Cardiac muscle cell (in vitro differentiated cells and primary cell): ENCODE data around the gene CHST13. TPM values are rescaled to one million over a fixed set of nuclear protein-coding genes. Genes with fewer than 3 reads are reported as not detected.

Experiments
- DNase-seq, 2 donors: peaks; one replicate each; pipeline versions ENCODE4 v3.0.0 to v3.0.0-alpha.2; 2010 to 2017; ENCODE audit warnings: low read depth in 1 of 2, low spot score in 1 of 2
- H3K27ac ChIP-seq: fragments of 200-600 bp; sonication (generic); 2 replicates; pipeline ENCODE4 v1.5.1; 2016
- H3K27me3 ChIP-seq: fragments of 200-600 bp; sonication (generic); 2 replicates; pipeline ENCODE4 v1.6.0; 2016; ENCODE audit warnings: control low read depth
- H3K36me3 ChIP-seq: fragments of 200-600 bp; sonication (generic); 2 replicates; pipeline ENCODE4 v1.5.1; 2016; ENCODE audit warnings: control low read depth
- H3K4me1 ChIP-seq: fragments of 200-600 bp; sonication (generic); 2 replicates; pipeline ENCODE4 v1.8.1; 2017; ENCODE audit warnings: low read depth, mild to moderate bottlenecking, mixed run types
- H3K4me3 ChIP-seq: fragments of 200-600 bp; sonication (generic); 2 replicates; pipeline ENCODE4 v1.5.1; 2016; ENCODE audit warnings: mild to moderate bottlenecking
- H3K9me3 ChIP-seq: fragments of 200-600 bp; sonication (generic); 2 replicates; pipeline ENCODE4 v1.5.1; 2017; ENCODE audit warnings: low read depth, mild to moderate bottlenecking, control low read depth
- polyA plus RNA-seq: library from polyadenylated mRNA; unstranded; fragments of >200 nt; fragmentation: Nextera tagmentation; extraction: Ambion mirVana; gene quantifications from 2 replicates; pipeline ENCODE4 v1.2.1, GENCODE V29; 2016
- total RNA-seq: library from RNA; depleted of rRNA; stranded (reverse); fragments of >200 nt; gene quantifications from 2 replicates; pipeline ENCODE4 v1.2.3, GENCODE V29; 2016
- TF ChIP-seq, protein P1 (sequence below): IDR thresholded peaks from 2 replicates; pipeline ENCODE4 v1.5.1; 2012; ENCODE audit warnings: low read depth, mild to moderate bottlenecking, low read length

The CHST13 gene, protein sequence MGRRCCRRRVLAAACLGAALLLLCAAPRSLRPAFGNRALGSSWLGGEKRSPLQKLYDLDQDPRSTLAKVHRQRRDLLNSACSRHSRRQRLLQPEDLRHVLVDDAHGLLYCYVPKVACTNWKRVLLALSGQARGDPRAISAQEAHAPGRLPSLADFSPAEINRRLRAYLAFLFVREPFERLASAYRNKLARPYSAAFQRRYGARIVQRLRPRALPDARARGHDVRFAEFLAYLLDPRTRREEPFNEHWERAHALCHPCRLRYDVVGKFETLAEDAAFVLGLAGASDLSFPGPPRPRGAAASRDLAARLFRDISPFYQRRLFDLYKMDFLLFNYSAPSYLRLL
- total RNA-seq (0.67 and 0.89 TPM in 2 replicates), polyA plus RNA-seq (1.8 and 1.9 TPM in 2 replicates)

DNA sequence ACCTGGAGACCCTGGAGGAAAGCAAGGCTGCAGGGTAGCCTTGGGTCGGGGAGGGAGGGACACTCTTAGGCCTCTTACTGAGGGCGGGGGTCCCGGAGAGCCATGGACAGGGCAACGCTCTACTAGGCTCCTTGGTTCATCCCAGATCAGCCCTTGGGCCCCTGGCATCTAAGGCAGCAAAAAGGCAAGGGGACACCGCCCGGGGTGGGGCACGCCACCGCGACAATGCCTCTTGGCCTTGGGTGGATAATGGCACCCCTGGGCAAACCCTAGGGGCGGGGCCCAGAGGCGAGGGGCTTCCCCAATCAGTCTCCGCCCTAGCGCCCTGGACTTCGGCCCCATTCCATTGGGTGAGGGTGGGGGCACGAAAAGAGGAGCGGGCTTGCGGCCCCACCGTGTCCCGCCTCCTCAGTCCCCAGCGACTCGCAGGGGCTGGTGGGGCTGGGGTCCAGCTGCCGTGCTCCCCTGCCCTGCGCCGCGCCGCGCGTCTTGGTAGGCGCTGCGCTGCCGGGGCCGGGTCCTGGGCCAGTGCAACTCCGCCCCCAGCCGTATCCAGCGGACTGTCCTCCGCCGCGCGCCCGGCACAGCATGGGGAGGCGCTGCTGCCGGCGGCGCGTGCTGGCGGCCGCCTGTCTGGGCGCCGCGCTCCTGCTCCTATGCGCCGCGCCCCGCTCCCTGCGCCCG is at the start of gene CHST13:
Gene CHST13 (plus strand): TSS at position 411 of the 684 bp plus-strand sequence. CDS start 178 bp downstream, at position 589.
- Histone ChIP-seq H3K27me3 (peaks cover 32% of the 10 kb centered on the region), H3K36me3 (no peaks in the 10 kb centered on the region), H3K9me3 (no peaks in the 10 kb centered on the region), H3K27ac (no peak within 1 kb of the TSS), H3K4me1 (no peaks in the 10 kb centered on the region), H3K4me3 (peak within 1 kb of the TSS; percentile 39)
- TF ChIP-seq, protein P1, sequence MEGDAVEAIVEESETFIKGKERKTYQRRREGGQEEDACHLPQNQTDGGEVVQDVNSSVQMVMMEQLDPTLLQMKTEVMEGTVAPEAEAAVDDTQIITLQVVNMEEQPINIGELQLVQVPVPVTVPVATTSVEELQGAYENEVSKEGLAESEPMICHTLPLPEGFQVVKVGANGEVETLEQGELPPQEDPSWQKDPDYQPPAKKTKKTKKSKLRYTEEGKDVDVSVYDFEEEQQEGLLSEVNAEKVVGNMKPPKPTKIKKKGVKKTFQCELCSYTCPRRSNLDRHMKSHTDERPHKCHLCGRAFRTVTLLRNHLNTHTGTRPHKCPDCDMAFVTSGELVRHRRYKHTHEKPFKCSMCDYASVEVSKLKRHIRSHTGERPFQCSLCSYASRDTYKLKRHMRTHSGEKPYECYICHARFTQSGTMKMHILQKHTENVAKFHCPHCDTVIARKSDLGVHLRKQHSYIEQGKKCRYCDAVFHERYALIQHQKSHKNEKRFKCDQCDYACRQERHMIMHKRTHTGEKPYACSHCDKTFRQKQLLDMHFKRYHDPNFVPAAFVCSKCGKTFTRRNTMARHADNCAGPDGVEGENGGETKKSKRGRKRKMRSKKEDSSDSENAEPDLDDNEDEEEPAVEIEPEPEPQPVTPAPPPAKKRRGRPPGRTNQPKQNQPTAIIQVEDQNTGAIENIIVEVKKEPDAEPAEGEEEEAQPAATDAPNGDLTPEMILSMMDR, result no peak
- peak; percentile 57 to 89 for DNase-seq

DNA sequence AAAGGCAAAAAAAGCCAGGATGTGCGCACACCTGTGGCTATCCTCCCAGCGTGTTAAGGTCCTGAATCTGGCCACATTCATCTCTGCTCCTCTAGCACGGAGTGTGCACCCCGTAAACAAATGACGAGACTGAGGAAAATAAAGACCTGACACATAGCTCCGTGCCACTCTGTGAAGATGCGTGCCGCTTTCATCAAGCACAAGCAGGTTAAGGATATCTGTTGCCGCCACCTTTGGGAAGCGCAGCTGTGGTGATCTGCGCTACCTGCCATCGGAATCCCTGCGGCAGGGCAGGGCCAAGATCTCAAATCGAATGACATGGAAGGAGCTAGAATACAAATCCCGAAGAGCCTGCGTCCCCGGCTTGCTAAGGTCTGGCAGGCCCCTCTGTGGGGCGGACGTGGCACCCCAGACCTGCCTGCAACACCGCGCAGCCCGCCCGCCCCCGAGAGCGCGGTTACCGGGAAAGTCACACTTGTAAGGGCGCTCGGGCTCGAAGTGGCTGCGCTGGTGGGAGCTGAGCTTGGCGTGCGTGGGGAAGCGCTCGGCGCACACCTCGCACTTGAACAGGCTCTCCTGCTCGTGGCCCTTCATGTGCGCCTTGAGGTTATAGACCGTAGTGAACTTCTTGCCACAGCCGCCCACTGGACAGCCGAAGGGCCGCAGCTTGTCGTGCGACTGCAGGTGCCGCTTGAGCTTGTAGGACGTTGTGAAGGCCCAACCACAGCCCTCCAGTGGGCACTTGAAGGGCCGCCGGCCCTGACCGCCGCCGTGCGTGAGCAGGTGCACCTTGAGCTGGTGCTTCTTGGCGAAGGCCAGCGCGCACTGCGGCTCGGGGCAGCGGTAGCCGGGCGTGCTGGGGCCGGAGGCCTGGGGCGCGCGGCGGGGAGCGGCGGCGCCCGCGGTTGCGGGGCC is 49.2 kb upstream of the CHST13 start:
- peak; percentile 53 to 64 for DNase-seq
- H3K36me3 ChIP-seq, result peaks cover 13% of the 10 kb centered on the region
- peaks cover 27% of the 10 kb centered on the region for H3K4me1 ChIP-seq
- H3K4me3 ChIP-seq, result peak overlapping the region; percentile 61
- H3K27me3 ChIP-seq, result no peaks in the 10 kb centered on the region
- TF ChIP-seq, protein P1, result no peak
- peak overlapping the region; percentile 95 for H3K27ac ChIP-seq
- H3K9me3 ChIP-seq, result no peaks in the 10 kb centered on the region

DNA sequence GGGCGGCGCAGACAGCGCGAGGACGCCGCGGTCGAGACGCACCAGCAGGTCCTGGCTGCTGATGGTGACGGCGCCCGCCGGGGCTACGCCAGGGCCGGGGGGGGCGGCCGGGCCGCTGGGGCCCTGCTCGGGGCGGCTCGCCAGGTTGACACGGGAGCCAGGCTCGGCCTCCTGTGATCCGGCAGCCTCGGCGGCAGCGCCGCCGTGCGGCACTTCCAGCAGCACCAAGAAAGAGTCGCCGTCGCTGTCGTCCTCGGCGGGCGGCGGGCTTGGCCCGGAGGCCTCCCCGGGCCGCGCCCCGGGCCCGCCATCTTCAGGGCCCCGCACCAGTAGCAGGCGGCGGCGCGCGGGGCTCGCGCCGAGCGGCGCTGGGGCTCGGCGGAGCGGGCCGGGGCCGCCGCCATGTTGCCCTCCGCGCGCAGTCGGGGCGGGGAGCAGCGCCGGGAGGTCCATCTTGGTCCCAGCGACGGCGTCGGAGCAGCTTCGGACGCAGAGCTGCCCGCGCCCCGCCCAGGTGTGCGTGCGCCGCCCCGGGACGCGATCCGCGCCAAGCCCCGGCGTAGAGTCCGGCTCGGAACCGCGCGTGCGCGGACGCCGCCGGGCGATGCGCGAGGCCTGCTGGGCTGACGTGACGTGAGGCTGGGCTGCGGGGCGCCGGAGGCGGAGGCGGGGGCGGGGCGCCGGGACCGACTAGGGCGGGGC is 48.4 kb upstream of the CHST13 start, which contains the start of gene ZXDC:
Gene ZXDC (minus strand): TSS at position 479 of the 702 bp plus-strand sequence. CDS start 26 bp downstream, at position 453.
- peak within 1 kb of the TSS; percentile 95 for H3K27ac ChIP-seq
- TF ChIP-seq, protein P1, result peak; percentile 26
- no peaks in the 10 kb centered on the region for H3K9me3 ChIP-seq
- peaks cover 8% of the 10 kb centered on the region for H3K36me3 ChIP-seq
- H3K4me3 ChIP-seq, result peak within 1 kb of the TSS; percentile 61
- peaks cover 27% of the 10 kb centered on the region for H3K4me1 ChIP-seq
- H3K27me3 ChIP-seq, result no peaks in the 10 kb centered on the region
- peak; percentile 96 to 97 for DNase-seq

DNA sequence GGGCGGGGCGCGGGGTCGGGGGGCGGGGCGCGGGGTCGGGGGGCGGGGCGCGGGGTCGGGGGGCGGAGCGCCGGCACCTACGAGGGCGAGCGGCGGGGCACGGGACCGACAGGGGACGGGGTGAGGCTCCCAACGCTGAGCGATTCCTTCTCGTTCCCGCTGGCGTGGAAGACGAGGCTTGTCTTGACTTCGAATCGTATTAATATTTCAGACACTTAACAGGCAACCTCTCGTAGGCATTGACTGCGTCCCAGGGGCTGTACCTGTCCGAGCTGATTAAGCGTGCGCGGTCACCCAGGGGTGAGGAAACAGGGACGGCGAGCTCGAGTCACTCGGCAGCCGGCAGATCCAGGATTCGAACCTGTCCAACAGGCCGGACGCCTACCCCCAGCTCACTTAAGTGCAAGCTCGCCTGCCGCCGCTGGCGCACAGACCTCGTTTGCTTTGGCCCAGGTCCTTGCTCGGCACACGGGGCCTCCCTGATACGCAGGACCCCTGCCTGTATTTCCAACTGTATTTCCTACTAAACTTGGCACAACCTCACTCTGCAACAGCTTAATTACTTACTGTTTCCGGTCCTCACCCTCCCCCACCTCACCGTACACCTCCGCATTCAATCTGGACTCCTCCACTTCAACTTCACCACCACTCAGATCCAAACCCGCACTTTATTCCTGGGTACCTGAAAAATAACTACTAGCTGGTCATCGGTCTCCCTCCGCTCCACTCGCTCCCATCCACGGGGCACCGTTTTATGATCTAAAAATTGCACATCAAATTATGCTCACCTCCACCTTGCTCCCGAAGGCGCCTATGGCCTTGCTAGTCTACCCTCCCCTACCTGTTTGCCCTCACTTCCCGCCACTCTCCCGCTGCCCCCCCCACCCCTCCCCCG is 47.5 kb upstream of the CHST13 start:
- Histone ChIP-seq H3K4me3 (peak overlapping the region; percentile 34), H3K9me3 (no peaks in the 10 kb centered on the region), H3K27me3 (no peaks in the 10 kb centered on the region), H3K36me3 (no peaks in the 10 kb centered on the region), H3K27ac (peak overlapping the region; percentile 71), H3K4me1 (peaks cover 27% of the 10 kb centered on the region)
- peak in 1 of 2 donors; percentile 56 for DNase-seq
- TF ChIP-seq, protein P1, result no peak
